CD4-positive, alpha-beta T cell treated with Interleukin-21 for 1 hour (primary cell): ENCODE results near the gene CRYGN.

Experiments
- DNase-seq: peaks from one replicate; pipeline ENCODE4 v3.0.0-alpha.2; 2020

CRYGN gene

GRCh38 chr7:151437866-151438516, 1.9 kb downstream of the CRYGN start:
- DNase-seq = no peak

- no peak for DNase-seq
These were observed 2.8 kb downstream of the CRYGN start for GRCh38 chr7:151437159-151437553.

DNA sequence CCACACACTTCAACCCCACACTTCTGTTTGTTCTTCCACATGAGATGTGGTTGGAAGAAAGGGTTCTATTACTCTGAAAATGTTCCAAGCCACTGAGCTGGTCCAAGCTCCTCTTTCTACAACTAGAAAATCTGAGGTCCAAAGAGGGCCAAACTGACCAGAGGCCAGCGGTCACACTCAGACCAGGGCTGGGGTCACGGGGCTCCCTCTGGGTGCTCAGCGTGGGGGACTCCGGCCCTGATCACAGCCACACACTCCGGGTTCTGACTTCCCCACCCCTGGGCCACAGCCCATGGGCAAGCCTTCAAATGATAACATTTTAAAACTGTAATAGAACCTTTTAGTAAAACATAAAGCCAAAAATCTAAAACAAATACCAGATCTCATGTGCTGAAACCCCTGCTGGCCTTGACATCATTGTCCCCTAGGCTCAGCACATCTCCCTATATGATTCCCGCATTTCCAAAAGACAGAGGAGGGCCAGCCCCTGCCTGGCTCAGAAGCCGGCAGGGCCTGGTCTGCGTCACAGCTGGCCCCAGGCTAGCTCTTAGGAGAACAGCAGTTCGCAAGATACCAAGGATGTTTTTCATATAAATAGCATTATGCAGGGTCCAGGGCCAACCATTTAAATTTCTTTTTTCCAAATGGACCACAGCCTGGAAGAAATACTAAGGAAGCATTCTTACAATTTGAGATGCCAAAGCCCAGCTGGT, 3.3 kb downstream of the CRYGN start:
- no peak for DNase-seq

- no peak for DNase-seq
These were observed 4.0 kb downstream of the CRYGN start for GRCh38 chr7:151435971-151436370.

DNA sequence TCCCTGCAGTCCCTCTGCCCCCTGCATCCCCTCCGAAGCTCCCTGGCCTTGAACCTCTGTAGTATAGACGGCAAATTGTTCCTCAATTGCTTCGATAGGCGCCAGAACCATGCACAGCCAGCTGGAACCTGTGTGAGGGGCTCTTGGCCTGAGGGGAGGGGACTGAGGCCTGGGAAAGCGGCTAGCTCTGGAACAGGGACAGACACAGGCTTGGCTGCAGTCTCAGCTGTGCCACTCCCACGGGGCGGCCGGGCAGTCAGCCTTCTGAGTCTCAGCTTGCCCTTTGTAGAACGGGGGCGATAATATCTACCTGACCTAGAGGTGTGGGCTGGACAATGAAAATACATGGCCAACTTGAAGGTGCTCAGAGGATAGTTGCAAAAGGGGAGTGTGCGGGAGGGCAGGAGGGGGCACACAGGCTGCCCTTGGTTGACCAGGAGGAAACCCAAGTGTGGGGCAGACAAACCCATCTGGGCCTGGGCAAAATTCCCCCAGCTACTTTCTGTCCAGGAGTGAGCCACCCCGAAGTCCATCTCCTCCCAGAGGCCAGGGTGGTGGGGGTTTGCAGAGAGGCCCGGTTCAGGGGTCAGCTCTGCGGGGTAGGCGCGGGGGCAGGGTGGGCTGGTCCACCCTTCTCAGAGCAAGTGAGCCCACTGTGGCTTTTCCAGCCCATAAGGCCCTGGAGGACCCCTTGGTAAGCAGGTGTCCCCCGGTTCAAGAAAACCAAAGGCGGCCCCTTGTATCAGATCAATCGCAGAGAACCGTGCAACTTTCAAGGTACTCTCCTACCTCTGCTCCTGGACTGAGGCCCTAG, 4.6 kb downstream of the CRYGN start:
- no peak for DNase-seq

DNA sequence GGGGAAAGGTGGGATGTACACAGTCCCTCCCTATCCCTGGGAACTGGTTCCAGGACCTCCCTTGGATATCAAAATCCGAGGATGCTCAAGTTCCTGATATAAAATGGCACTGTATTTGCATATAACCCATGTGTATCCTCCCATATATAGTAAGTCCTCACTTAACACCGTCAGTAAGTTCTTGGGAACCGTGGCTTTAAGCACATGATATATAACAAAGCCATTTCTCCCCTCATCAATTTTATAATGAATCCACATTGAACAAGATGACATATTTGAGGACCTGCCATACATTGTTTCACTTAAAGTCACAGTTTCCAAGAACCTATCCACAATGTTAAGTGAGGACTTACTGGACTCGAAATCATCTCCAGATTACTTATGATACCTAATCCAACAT, 5.4 kb downstream of the CRYGN start:
- DNase-seq = no peak

GRCh38 chr7:151433721-151434400, 6.1 kb downstream of the CRYGN start:
- DNase-seq = no peak

- peak; percentile 71 for DNase-seq
These were observed 7.1 kb downstream of the CRYGN start for GRCh38 chr7:151432658-151433521.

- DNase-seq = no peak
These were observed 8.1 kb downstream of the CRYGN start for GRCh38 chr7:151431768-151432311.

GRCh38 chr7:151431281-151431767, 8.6 kb downstream of the CRYGN start:
- no peak for DNase-seq

DNA sequence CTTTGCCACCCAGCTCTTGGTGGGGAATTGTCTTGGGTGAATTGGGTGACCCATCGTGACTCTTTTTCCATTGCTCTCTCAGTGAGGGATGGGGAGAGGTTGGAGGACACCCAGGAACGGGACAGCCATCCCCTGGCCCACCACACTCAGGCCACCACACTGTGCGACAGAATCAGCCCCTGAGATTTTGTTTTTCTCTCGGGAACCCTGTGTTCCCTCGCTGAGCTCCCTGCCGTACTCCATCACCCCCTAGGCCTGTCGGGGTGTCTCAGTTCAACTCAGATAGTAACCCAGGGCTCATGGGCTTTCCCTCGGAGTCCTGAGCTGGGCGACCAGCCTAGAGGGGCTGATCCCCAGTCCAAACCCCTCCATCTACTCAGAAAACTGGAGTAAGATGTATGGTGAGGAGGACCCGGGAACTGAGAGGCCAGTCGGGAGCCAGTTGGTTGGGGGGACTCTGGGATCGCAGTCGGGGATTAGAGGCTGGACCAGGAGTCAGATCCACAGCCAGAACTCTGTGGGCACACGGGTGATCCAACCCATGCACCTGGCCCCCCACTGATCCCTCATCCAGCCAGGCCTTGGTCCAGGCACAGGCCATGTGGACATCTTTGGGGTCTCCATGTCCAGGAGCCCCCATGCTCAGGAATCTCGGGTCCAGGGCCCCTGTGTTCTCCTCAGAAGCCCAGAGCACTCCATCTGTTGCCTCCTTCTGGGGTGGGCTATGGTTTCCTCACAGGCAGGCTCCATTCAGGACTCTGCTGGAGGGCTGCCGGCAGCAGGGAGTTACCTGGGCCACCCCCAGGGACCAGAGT, 9.3 kb downstream of the CRYGN start:
- DNase-seq = no peak

- peak; percentile 81 for DNase-seq
These were observed 10.2 kb downstream of the CRYGN start for GRCh38 chr7:151429560-151430331.

- no peak for DNase-seq
These were observed 10.7 kb downstream of the CRYGN start for GRCh38 chr7:151429237-151429559.

GRCh38 chr7:151428378-151429236, 11.3 kb downstream of the CRYGN start:
- no peak for DNase-seq

DNA sequence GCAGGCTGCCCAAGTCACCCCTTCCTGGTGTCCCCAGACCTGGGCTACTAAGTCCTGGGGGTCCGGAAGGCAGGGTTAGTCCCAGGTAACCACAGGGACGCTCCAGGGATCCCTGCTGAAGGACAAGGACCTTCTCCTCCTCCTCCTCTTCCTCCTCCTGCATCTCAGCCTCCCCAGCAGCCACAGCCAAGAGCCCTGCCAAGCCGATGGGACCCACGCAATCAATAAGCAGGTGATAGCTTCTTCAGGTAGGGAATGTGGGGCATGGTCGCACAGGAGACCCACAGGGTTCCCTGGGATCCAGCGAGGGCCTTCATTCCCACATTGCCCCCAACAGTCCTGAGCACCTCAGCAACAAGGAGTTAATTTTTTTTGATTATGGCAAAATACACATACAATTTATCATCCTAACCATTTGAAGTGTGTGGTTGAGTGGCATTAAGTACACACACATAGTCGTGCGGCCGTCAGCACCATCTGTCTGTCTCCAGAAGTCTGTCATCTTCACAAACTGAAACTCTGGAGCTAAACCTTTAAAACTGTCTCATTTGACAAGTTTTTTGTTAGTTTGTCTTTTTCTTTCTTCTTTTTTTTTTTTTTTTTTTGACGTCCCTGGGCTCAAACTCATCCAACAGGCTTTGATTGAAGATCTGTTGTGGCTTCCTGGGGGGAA, 12.1 kb downstream of the CRYGN start:
- no peak for DNase-seq

- DNase-seq = no peak
These were observed 12.8 kb downstream of the CRYGN start for GRCh38 chr7:151426904-151427704.

GRCh38 chr7:151426441-151426903, 13.5 kb downstream of the CRYGN start:
- DNase-seq = no peak
